GM18868 (cell line): ENCODE measurements around the gene DOCK3.

ENCODE experiments used
- ATAC-seq: cut with Tn5 transposase; IDR thresholded peaks from one replicate; pipeline ENCODE4 v1.9.1; 2021; ENCODE audit warnings: mild to moderate bottlenecking, moderate library complexity; ENCODE audit not compliant: unreplicated experiment

DOCK3 gene

DNA sequence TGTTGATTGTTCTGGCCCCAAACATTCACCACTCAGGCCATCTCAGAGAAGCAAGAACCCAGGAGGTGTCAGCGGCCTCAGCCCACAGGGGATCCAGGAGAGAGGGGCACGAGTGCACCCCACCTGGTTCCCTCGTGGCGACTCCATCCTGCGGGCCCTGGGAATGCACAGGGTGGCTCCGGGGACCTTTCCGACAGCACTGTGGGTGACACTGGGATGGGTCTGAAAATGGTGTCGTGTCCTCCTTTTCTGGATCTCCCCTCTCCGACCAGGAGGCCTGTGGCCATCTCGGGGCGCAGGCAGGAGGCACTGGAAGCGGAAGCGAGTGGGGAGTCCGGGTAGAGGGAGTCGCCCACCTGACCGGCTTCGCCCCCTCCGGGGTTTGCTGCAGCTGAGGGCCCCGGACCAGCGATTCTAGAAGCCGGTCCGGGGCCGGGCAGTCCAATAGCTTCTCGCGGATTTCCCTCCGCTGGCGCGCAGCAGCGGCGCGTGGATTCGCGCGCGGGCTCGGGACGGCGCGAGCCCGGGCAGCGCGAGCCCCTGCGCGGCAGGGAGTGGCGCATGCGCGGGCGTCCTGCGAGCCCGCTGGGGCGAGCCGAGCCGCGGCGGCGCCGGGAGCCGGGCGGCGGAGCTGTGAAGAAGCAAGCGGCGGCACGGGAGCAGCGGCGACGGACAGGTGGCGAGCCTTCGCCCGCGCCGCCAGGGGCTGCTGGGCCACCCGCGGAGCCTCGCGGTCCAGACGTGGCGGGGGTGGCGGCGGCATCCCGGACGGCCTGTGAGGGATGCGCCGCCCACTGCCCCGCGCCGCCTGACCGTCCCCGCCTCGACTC lies at the start of gene DOCK3:
Gene DOCK3, plus strand, starts transcription at position 579 of the 830 bp plus-strand sequence. CDS start 337 bp downstream, outside the sequence.
- ATAC-seq: peak; percentile 71

GRCh38 chr3:50625231-50626182 lies 49.2 kb upstream of the DOCK3 start:
- ATAC-seq: no peak

DNA sequence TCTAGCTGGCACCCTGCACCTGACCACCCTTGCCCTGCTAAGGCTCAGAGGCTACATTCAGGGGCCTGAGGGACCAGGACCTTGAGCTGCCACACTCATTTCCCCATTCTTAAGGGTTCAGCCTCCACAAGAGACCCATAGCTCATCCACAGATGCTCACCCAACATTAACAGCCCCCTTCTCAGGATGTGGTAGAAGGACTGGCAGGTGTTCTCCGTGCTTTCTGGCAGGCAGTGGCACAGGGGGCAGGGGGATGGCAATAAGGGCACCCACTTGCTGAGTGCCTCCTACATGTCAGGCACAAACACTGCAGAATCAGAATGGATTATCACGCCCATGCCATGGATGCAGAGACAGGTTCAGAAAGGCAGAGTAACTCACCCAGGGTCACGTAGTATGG lies 48.3 kb upstream of the DOCK3 start:
- no peak for ATAC-seq

DNA sequence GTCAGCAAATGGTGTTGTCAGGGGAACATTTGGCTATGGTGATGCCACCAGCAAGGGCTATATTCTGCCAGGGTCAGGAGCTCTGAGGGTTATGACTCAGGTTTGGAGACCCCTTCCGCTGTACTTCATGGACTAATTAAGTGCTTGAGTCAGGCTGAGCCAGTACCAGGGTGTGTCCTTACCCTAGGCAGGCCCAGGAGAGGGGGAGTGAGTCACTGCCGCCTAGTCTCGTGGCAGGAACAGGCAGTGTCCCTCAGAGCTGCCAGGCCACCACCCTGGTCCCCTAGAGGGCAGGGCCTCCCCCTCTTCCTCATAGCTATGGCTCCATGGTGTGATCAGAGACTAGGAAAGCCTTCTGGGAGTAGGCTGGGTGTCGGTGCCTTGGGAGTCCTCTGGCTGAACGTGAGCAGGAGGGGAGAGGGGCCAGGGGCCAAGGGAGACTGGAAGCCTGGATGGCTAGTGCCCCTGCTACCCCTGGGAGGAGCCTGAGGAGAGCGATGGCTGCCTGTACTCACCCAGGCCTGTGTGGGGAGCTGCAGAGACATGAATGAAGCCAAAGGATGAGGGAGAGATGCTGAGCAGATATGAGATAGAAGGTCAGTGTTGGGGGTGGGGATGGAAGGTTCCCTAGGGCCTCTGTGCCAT lies 47.2 kb upstream of the DOCK3 start:
- ATAC-seq: no peak

GRCh38 chr3:50628601-50629000 lies 46.1 kb upstream of the DOCK3 start:
- no peak for ATAC-seq

DNA sequence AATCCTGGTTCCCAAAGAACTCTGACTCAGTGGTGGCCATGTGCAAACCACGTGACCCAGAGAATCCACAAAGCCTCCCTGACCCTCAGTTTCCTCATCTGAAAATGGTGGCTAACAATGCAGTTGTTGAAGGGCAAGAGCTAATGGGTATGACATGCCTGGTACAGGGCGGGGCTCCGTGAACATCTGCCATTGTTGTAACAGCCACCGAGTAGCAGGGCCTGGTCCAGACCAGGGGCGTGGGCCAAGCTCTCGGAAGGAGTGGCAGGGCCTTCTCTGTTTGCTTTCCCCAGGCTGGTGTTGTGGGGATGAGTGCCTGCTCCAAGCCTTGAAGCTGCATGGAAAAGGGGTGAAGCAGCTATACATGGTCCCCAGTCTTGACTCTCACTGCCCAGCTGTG lies 44.3 kb upstream of the DOCK3 start:
- no peak for ATAC-seq

DNA sequence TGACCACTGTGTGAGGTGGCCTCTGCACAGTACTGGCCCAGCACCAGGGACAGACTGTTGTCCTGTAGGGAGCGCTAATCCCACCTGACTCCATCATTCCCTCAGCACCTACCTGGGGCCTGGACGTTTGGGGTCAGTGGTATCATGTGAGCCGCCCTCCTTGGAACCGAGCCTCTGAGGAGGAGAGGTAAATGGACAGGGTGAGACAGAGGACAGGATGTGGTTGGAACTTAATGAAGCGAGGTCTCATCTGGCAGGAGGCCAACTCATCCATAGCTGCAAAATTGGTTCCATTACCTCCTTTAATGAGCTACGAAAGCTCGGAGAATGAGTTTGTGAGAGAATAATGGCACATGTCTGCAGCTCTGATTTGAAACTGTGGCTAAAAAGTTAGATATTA lies 43.9 kb upstream of the DOCK3 start:
- no peak for ATAC-seq

DNA sequence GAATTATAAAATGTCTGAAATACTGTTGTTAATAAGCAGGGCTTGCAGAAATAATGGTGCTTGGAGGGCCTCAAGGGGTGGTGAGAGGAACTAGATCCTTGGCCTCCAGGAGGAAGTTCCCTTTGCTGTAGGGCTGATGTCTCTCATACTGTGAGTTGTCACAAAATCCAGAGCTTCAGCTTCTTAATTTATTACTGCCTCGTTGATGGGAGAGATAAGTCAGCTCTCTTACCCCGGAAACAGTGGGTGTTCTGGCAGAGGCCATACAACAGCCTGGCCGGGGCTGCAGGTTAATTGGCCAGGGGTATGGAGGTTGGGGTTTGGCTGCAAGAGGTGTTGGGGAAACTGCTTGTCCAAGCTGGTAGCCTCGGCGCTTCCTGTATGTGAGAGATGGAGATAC lies 42.3 kb upstream of the DOCK3 start:
- ATAC-seq: no peak

DNA sequence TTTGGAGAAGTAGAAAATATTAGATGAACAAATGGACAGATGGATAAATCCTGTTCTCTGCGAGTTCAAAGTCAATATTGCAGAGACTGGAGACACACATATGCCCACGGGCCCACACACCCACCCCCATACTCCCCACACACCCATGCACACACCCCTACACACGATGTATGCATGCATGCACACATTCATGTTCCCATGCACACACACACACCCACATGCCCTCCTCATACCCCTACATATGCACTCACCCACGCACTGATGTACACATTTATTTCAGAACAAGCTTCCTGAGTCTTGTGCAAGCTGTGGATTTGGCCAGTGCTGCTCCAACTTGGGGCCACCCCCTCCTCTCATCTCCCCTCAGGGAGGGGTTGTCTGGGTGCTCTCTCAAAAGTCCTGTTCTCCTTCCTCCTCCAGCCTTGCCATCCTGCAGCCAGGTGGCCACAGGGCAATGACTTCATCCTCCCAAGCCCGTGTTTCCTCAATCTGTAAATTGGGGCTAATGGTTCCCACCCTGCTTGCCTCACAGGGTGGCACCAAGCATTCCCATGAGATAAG lies 41.4 kb upstream of the DOCK3 start:
- ATAC-seq: no peak

GRCh38 chr3:50635066-50635465 lies 39.7 kb upstream of the DOCK3 start:
- no peak for ATAC-seq

DNA sequence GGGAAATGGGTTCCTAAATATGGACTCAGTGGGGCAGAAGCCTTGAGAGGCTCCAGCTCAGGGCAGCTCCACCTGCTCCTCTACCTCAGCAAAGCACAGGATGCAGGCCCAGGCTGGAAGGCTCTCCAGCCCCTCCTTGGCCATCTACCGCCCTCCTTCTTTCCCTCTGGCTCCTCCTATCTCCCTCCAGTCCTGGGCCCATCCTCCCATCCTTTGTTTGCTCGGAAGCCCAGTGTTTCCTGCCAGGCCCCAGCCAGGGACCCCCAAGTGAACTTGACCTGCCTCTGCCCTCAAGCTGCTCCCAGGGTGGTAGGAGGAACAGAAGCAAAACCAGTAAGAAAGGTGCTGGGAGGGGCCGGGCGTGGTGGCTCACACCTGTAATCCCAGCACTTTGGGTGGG lies 37.7 kb upstream of the DOCK3 start:
- ATAC-seq: no peak

DNA sequence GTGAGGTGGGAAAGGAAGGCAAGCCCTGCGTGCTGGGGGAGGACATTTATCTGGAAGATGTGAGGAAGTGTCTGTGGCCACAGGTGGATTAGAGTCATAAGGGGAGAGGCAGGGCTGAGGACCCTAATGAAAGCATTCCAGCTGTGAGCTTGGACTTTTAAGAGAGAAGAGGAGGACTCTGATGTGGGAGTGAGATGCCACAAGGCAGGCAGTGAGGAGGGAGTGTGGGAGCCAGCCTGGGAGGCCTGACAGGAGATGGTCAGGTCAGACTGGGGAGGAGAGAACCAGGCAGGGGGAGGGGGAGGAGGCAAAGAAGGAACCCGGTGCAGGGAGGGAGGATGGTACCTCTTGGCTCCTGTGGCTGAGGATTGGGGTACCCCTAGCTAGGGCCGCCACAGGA lies 36.8 kb upstream of the DOCK3 start:
- ATAC-seq: no peak

DNA sequence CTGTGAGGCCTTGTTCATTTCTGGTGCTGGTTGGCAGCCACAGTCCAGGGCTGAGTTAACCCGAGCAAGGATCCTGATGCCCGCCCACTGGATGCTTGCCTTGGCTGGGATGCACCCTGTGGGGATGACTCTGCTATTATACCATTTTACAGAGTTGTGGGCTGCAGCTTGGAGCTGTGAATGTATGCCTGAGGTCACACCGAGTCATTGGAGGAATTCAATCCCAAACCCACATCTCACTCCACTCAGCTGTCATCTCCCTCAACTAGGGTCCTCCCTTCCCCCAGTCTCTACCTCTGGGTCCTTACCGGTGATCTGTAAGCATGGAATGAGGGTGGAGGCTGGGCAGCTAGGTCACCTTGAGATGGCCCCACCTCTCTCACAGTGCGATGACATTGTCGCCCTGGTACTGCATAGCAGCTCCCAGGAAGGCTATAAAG lies 35.7 kb upstream of the DOCK3 start:
- ATAC-seq: no peak

DNA sequence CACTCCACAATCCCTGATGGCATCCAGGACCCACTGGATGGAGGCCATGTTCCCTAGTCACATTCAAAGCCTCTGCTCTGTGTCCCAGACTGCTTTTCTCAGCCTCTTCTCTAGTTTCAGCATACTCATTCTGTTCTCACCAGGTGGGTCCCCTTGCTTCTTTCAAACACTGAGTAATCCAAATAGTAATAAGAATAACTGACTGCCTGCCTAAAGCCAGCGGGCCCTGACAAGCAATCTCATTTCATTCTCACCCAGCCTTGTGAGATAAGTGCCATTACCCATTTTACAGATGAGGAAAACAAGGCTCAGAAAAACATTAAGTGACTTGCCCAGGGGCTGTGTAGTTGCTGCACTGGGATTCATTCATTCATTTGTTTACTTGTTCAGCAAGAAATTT lies 32.3 kb upstream of the DOCK3 start:
- ATAC-seq: no peak

DNA sequence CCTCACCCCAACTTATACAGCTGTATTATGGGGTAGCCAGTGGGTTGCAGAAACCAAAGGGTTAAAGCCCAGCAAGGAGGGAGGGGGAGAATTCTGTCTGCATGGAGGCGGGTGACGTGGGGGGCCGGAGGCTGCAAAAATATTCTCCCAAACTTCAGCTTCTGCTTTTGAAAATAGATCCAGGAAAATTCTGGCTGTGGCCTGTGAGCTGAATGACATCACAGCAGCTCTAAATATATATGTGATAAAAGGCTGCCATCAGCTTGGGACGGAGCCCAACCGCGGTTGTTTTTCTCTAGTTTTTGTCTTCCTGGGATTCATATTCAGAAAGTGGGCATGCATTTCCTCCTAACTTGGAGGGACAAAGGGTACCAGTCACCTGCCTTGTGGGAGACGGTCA lies 30.2 kb upstream of the DOCK3 start:
- no peak for ATAC-seq

DNA sequence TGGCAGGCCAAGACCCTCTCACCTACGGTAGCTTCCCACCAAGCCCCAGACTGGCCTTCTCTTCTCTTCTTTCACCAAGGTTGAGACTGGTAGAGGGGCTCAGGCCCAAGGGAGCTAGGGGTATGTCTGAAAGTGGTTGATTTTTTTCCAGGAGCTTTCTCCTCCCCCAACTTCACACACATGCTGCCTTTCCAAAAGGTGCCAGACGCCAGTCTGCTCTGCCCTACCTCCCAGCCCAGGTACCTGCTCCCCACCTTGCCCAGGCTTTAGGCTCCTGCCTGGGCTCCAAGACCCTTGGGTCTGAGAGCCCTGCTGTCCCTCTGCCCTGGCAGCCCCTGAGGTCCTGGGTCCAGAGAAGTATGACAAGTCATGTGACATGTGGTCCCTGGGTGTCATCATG lies 29.3 kb upstream of the DOCK3 start:
- no peak for ATAC-seq

GRCh38 chr3:50648313-50648712 lies 26.4 kb upstream of the DOCK3 start:
- ATAC-seq: no peak

DNA sequence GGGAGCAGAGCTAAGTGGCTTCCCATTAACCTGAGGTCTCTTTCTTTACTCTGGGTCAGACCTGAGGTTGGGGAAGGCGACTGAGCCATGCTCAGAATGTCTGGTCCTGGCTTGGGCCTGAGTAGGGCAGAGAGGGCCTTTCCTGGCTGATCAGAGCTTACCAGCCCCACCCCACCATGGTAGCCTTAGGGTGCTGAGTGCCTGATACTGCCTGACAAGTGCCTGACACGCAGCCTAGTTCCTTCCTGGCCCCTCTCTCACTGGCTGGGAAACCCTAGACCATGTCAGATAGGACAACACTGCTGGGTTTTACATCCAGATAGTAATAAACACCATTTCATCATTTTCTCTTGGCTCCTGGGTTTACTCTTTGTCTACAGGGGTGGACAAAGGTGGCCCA lies 25.8 kb upstream of the DOCK3 start:
- no peak for ATAC-seq

DNA sequence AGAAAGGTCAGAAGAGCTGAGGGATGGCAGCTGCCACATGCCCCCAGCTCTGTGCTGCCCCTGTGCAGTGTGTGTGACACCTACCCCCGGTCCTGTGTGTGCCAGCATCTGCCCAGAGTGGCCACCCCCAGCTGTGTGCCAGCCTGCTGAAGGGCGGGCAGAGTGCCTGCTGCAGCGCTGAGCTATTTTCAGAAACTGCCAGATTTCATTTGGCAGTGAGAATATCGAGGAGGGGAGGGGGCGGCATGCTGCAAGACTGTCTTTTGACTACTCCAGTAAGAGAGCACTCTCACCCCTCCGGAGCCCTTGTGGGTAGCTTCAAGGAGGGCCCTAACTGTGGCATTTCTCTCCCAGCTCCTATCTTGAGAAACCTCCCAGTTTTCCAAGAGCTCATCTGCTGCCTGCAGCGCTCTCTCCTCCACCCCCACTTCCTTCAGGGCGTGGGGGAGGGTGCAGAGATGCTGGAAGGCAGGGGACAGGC lies 25.2 kb upstream of the DOCK3 start:
- ATAC-seq: no peak

- no peak for ATAC-seq
These were observed 24.7 kb upstream of the DOCK3 start for GRCh38 chr3:50650018-50650417.

DNA sequence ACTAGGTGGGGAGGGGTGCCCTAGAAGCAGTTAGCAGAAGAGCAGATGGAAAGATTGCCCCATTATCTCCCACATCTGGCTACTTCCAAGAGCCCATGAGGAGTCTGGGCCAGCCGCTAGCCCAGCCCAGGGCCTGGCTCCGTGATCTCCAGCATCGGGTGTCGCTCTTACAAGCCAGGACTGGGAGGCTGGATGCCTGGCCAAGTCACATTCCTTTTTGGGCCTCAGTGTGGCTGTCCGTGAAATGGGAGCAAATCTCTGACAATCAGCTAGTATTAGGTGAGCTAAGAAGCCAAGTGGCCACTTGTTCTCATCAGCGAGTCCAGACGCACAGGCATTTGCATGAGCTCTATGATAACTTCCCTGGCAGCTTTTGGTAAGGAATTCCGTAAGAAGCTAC lies 23.3 kb upstream of the DOCK3 start:
- ATAC-seq: no peak
